ENCODE results near the gene RASL10B.
A peak's percentile ranks its signal among the peaks of the same experiment; 100 is the strongest.

RASL10B gene

GRCh38 chr17:35748341-35748841 is 17.0 kb downstream of the RASL10B start:
- peak; percentile 58 for ATAC-seq
- TF ChIP-seq PPARA (CRISPR knock-in tag; IDR thresholded peaks at IDR 0.05; ENCODE audit: borderline replicate concordance) = no peak
- no peak for TF ChIP-seq CSRNP3 (CRISPR knock-in tag; IDR thresholded peaks at IDR 0.05)
- TF ChIP-seq PATZ1 (CRISPR knock-in tag; IDR thresholded peaks at IDR 0.05; ENCODE audit: borderline replicate concordance) = no peak
- no peak for TF ChIP-seq ZFP30 (CRISPR knock-in tag; IDR thresholded peaks at IDR 0.05)
- TF ChIP-seq ZNF565 (CRISPR knock-in tag; conservative IDR thresholded peaks at IDR 0.05; ENCODE audit: low read depth) = no peak
- no peak for TF ChIP-seq TCF4 (CRISPR knock-in tag; IDR thresholded peaks at IDR 0.05; ENCODE audit: borderline replicate concordance)
- TF ChIP-seq ZNF70 (CRISPR knock-in tag; IDR thresholded peaks at IDR 0.05) = no peak
- no peak for TF ChIP-seq ZC3H10 (CRISPR knock-in tag; IDR thresholded peaks at IDR 0.05)
- no peak for TF ChIP-seq ISL1 (CRISPR knock-in tag; IDR thresholded peaks at IDR 0.05)
- TF ChIP-seq CSDC2 (CRISPR knock-in tag; IDR thresholded peaks at IDR 0.05) = no peak
- TF ChIP-seq RARB (CRISPR knock-in tag; IDR thresholded peaks at IDR 0.05) = no peak
- TF ChIP-seq POU6F1 (CRISPR knock-in tag; IDR thresholded peaks at IDR 0.05; ENCODE audit: borderline replicate concordance, low read depth) = no peak

- TF ChIP-seq PATZ1 (CRISPR knock-in tag; IDR thresholded peaks at IDR 0.05; ENCODE audit: borderline replicate concordance) (no peak), ZNF70 (CRISPR knock-in tag; IDR thresholded peaks at IDR 0.05) (no peak)
These were observed 17.5 kb downstream of the RASL10B start for GRCh38 chr17:35748979-35749378.

GRCh38 chr17:35749560-35750412 is 18.3 kb downstream of the RASL10B start:
- no peak for ATAC-seq
- TF ChIP-seq BACH2 (CRISPR knock-in tag; IDR thresholded peaks at IDR 0.05; ENCODE audit: borderline replicate concordance) (no peak), PPARA (CRISPR knock-in tag; IDR thresholded peaks at IDR 0.05; ENCODE audit: borderline replicate concordance) (no peak), SNAI2 (CRISPR knock-in tag; IDR thresholded peaks at IDR 0.05) (no peak), TCF4 (CRISPR knock-in tag; IDR thresholded peaks at IDR 0.05; ENCODE audit: borderline replicate concordance) (no peak), RARB (CRISPR knock-in tag; IDR thresholded peaks at IDR 0.05) (no peak), PATZ1 (CRISPR knock-in tag; IDR thresholded peaks at IDR 0.05; ENCODE audit: borderline replicate concordance) (no peak), CSRNP3 (CRISPR knock-in tag; IDR thresholded peaks at IDR 0.05) (no peak), ZNF565 (CRISPR knock-in tag; conservative IDR thresholded peaks at IDR 0.05; ENCODE audit: low read depth) (no peak), ZNF70 (CRISPR knock-in tag; IDR thresholded peaks at IDR 0.05) (no peak), ZC3H10 (CRISPR knock-in tag; IDR thresholded peaks at IDR 0.05) (no peak), ESRRG (CRISPR knock-in tag; IDR thresholded peaks at IDR 0.05) (no peak), POU6F1 (CRISPR knock-in tag; IDR thresholded peaks at IDR 0.05; ENCODE audit: borderline replicate concordance, low read depth) (no peak)

More at GRCh38 chr17:35748979-35749378, 17.5 kb downstream of the RASL10B start:
- ATAC-seq = no peak
